Suppressor macrophage treated with lipopolysaccharide for 4 hours (primary cell): ENCODE data around the gene ZCCHC13.
A peak's percentile ranks its signal among the peaks of the same experiment; 100 is the strongest.
"Not testable (repeated sequence)": the region's sequence is repeated elsewhere in the genome, so short reads cannot be mapped to it uniquely, and the experiment has no call there.

Experiments
- DNase-seq: peaks from one replicate; pipeline ENCODE4 v3.0.0-alpha.2; 2020

ZCCHC13 gene

DNA sequence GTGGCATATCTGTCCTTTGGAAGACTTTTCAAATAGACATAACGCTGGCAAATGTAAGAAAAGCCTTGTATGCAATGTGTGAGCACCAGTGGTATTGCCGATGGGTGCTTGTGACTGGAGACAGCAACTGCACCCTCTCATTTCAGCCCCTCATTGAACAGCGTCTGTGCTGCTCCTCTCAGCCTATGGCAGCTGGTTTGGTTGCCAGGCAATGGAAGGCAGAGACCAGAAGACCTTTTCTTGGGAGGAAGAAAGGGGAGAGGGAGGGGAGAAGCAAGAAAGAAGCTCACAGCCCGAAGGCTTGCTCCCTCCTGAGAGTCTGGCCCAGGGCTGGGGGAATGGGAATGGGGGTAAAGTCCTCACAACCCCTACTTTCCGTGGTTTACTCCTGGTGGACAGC is 20.2 kb downstream of the ZCCHC13 start:
- DNase-seq, result no peak

GRCh38 chrX:74325130-74326059 is 21.4 kb downstream of the ZCCHC13 start:
- no peak for DNase-seq

DNA sequence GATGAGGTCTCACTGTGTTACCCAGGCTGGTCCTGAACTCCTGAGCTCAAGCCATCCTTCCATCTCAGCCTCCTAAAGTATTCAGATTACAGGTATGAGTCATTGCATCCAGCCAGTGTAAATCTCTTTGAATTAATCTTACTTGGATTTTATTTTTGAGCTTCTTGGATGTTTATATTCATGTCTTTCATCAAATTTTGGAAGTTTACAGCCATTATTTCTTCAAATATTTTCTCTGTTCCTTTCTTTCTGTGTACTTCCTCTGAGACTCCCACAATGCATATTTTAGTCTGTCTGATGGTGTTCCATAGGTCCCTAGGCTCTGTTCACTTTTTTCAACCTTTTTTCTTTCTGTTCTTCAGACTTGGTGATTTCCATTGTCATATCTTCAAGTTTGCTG is 34.9 kb downstream of the ZCCHC13 start:
- DNase-seq, result no peak

DNA sequence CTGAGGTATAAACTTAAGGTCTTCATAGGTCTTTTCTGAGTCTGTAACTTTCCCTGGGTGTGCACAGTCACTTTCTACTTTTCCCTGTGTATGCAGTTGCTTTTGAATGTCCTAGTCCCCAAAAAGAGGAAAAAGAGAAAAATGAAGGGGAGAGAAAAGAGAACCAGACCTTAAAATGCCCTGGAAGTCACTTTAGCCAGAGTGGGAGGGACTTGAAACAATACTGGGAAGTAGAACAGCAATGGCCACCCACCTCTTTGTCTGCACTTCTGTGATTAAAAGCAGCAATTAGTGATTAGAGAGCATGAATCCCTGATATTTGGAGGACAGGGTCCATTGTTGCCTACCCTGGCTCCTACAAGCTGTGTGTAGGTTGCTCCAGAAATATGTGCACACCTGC is 36.1 kb downstream of the ZCCHC13 start:
- DNase-seq, result peak; percentile 18

DNA sequence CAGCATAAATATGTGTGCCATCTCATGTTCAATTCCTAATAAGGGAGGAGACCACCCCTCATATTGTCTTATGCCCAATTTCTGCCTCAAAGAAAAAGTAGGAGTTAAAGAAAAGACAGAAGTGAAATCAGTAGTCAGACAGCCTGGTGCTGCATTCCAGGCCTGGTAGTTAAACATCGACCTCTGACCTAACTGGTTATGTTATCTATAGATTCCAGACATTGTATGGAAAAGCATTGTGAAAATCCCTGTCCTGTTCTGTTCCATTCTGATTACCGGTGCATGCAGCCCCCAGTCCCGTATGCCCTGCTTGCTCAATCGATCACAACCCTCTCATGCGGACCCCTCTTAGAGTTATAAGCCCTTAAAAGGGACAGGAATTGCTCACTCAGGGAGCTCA is 38.2 kb downstream of the ZCCHC13 start:
- DNase-seq, result not testable (repeated sequence)

DNA sequence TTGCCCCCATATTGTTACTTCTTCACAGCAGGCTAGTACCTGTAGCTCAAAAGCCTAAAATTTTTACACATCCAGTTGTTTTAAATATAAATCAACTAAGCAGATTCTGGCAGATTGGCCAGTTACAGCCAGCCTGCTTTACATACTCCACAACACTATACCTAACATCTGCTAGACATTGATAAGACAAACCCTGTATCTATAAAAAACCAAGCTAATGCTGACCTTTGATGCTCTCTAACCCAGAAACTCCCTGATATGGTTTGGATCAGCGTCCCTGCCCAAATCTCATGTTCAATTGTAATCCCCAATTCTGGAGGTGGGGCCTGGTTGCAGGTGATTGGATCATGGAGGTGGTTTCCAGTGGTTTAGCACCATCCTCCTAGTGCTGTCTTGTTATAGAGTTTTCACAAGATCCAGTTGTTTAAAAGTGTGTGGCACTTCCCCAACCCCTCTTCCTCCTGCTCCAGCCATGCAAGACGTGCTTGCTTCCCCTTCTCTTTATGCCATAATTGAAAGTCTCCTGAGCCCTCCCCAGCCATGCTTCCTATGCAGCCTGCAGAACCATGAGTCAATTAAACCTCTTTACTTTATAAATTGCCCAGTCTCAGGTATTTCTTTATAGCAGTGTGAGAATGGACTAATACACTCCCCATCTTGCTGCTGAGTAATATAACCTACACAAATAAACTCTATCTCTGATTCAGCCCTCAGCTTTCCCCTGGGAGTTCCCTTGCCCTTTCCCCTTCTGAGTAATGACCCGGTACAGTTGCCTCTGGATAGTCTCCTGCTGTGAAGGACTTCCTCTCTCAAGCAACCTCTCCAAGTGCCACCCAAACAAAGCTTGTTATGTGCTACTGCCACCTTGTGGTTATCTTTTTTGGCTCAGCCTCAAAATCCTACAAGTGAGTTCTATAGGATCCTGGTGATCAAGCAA is 39.6 kb downstream of the ZCCHC13 start:
- peak; percentile 89 for DNase-seq

- no peak for DNase-seq
Observed at GRCh38 chrX:74344280-74344622, 40.3 kb downstream of the ZCCHC13 start.

DNA sequence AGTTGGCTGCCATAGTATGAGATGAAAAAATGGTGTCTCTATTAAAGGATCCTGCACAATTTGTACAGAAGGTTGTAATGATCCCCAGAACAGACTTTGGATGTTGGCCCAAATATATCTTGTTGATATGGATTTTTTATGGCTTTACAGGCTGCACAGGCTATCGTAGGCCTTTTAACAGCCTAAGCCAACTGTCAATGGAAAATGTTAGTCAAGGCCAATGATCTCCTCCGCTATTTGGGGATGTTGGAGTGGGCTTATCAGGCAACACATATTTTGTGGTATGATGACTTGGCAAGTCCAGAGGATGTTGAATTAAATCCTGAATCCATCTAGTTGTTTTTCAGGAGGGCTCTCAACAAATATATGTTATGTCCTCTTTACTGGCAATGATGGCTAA is 42.1 kb downstream of the ZCCHC13 start:
- no peak for DNase-seq

DNA sequence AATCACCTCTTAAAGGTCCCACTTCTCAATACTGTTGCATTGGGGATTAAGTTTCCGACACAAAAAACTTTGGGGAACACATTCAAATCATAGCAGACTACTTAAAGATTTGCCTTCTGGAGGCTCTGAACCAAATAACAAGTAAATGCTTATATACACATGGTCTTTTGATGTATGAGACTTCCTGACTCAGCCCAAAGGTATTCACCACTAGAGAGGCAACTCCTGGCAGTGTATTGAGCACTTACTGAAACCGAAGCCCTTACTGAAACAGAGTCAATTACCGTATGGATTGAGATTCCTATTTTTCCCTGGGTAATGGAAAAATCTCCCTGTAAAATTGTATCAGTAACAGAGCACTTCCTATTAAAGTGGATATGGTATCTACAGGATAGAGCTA is 45.4 kb downstream of the ZCCHC13 start:
- DNase-seq, result no peak

- no peak for DNase-seq
Observed at GRCh38 chrX:74351760-74352159, 47.8 kb downstream of the ZCCHC13 start.

GRCh38 chrX:74353984-74354383 is 50.0 kb downstream of the ZCCHC13 start:
- no peak for DNase-seq
